Measurements from ENCODE around the gene NHERF2. TPM values are rescaled to one million over a fixed set of nuclear protein-coding genes. Genes with fewer than 3 reads are reported as not detected.

NHERF2 gene
- total and polyA plus RNA-seq, 9 of the 15 experiments (the other 6 are each of a cell fraction or from before 2014, with no cell fraction given): 0.15 to 42.0 (median 12.5) TPM

DNA sequence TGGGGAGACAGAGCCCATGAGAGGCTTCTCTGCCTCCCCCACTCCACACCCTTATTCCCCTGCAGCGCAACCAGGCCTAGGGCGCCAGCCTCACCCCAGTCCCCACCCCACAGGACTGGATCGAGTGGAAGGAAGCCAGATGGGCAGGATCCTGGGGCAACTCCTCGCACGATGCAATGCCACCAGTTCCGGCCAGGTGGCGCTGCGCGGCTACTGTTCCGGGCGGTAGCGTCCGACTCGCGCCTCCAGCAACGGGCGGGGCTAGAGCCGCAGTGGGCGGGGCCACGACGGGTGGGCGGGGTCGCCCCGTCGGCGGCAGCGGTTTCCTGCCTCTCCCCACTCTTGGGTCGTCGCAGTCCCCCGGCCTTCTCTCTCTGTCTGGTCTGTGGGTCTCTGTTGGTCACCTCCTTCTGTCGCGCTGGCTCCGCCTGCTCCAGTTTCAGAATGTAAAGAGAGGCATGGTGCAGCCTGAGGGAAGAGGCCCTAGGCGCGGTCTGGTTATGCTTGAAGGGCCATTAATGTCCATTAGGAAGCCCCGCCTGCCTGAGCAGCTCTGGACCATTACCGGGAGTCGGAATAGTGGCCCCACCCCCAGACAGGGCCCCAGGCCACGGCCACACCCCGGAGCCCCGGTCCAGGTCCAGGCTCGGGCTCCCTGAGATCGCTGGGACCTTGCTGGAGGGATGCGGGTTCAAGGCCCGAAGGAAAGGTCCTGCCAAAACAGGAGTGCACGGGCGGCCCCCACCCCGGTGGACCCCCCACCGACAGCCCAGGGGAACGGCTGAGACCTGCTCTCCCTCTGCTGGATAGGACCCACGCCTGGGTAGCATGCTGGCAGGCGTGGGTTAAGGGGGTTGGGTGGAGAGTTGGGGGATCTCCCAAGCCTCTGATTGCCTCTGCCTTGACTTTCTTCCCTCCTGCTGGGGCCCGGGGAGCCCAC lies 3.3 kb upstream of the NHERF2 start (continued):
- peak; percentile 23 to 45; a peak in 2 of 4 replicates for TF ChIP-seq SIN3A (IDR thresholded peaks at IDR 0.05; ENCODE audit: borderline replicate concordance in 2 of 2, control insufficient read depth in 1 of 2, low read depth in 2 of 2, low read length in 2 of 2)
- TF ChIP-seq, protein P1, sequence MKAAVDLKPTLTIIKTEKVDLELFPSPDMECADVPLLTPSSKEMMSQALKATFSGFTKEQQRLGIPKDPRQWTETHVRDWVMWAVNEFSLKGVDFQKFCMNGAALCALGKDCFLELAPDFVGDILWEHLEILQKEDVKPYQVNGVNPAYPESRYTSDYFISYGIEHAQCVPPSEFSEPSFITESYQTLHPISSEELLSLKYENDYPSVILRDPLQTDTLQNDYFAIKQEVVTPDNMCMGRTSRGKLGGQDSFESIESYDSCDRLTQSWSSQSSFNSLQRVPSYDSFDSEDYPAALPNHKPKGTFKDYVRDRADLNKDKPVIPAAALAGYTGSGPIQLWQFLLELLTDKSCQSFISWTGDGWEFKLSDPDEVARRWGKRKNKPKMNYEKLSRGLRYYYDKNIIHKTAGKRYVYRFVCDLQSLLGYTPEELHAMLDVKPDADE (conservative IDR thresholded peaks at IDR 0.05; ENCODE audit: control insufficient read depth, low read depth, low read length): peak; percentile 34; the same call in 1 of the 2 replicates
- peak; percentile 45 for TF ChIP-seq MEIS2 (IDR thresholded peaks at IDR 0.05; ENCODE audit: partially characterized antibody)
- TF ChIP-seq ZNF217 (CRISPR knock-in tag; IDR thresholded peaks at IDR 0.05): no peak
- TF ChIP-seq, protein P2, sequence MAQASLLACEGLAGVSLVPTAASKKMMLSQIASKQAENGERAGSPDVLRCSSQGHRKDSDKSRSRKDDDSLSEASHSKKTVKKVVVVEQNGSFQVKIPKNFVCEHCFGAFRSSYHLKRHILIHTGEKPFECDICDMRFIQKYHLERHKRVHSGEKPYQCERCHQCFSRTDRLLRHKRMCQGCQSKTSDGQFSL (CRISPR knock-in tag; IDR thresholded peaks at IDR 0.05): peak; percentile 92
- TF ChIP-seq, protein P2 (tag; IDR thresholded peaks at IDR 0.05): no peak; a peak in 1 of 4 replicates
- no peak for TF ChIP-seq ATF1 (CRISPR knock-in tag; IDR thresholded peaks at IDR 0.05)
- TF ChIP-seq ATF1 (tag; IDR thresholded peaks at IDR 0.05): peak; percentile 68
- TF ChIP-seq ZNF717 (CRISPR knock-in tag; IDR thresholded peaks at IDR 0.05): no peak
- TF ChIP-seq ZNF3 (CRISPR knock-in tag; IDR thresholded peaks at IDR 0.05): no peak
- TF ChIP-seq TSC22D4 (tag; IDR thresholded peaks at IDR 0.05): no peak
- TF ChIP-seq, protein P3, sequence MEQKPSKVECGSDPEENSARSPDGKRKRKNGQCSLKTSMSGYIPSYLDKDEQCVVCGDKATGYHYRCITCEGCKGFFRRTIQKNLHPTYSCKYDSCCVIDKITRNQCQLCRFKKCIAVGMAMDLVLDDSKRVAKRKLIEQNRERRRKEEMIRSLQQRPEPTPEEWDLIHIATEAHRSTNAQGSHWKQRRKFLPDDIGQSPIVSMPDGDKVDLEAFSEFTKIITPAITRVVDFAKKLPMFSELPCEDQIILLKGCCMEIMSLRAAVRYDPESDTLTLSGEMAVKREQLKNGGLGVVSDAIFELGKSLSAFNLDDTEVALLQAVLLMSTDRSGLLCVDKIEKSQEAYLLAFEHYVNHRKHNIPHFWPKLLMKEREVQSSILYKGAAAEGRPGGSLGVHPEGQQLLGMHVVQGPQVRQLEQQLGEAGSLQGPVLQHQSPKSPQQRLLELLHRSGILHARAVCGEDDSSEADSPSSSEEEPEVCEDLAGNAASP (IDR thresholded peaks at IDR 0.05): no peak
- no peak for TF ChIP-seq LEF1 (IDR thresholded peaks at IDR 0.05)
- peak in 1 of 3 experiments; percentile 8 for TF ChIP-seq YY1 (IDR thresholded peaks at IDR 0.05; ENCODE audit: borderline replicate concordance in 1 of 3, control insufficient read depth in 1 of 3, extremely low read depth in 1 of 3, insufficient read depth in 3 of 3, insufficient read length in 1 of 3, insufficient replicate concordance in 2 of 3, low read depth in 1 of 3, low read length in 2 of 3)
- peak; percentile 58; the same call in 1 of the 2 replicates for TF ChIP-seq ETV1 (tag; conservative IDR thresholded peaks at IDR 0.05; ENCODE audit: low read depth)
- TF ChIP-seq, protein P4, sequence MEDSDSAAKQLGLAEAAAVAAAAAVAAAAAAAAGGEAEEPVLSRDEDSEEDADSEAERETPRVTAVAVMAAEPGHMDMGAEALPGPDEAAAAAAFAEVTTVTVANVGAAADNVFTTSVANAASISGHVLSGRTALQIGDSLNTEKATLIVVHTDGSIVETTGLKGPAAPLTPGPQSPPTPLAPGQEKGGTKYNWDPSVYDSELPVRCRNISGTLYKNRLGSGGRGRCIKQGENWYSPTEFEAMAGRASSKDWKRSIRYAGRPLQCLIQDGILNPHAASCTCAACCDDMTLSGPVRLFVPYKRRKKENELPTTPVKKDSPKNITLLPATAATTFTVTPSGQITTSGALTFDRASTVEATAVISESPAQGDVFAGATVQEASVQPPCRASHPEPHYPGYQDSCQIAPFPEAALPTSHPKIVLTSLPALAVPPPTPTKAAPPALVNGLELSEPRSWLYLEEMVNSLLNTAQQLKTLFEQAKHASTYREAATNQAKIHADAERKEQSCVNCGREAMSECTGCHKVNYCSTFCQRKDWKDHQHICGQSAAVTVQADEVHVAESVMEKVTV (CRISPR knock-in tag; IDR thresholded peaks at IDR 0.05): peak; percentile 61; the same call in 1 of the 2 replicates
- TF ChIP-seq RBFOX2 (IDR thresholded peaks at IDR 0.05; ENCODE audit: low read depth, low read length): peak; percentile 66
- TF ChIP-seq EGR1 (conservative IDR thresholded peaks at IDR 0.05): peak; percentile 43
- peak; percentile 61; the same call in 1 of the 2 replicates for TF ChIP-seq LCOR (CRISPR knock-in tag; IDR thresholded peaks at IDR 0.05)
- TF ChIP-seq CC2D1A (IDR thresholded peaks at IDR 0.05): 0 out of 2 replicates have a peak, but pooled peaks have one; percentile 41
- no peak for TF ChIP-seq SNRNP70 (optimal IDR thresholded peaks at IDR 0.05; ENCODE audit: low read depth, low read length)
- TF ChIP-seq CTBP1 (IDR thresholded peaks at IDR 0.05; ENCODE audit: borderline replicate concordance): peak; percentile 72; the same call in 1 of the 2 replicates

Data from K562 (cell line).